HT1080 (cell line): Measurements from ENCODE around the gene F2. TPM values are rescaled to one million over a fixed set of nuclear protein-coding genes. Genes with fewer than 3 reads are reported as not detected.
"Not testable (repeated sequence)": the region's sequence is repeated elsewhere in the genome, so short reads cannot be mapped to it uniquely, and the experiment has no call there.

Experiments
- DNase-seq: peaks from one replicate; pipeline ENCODE4 v3.0.0-alpha.2; 2015; ENCODE audit warnings: low read depth
- total RNA-seq: library from RNA; depleted of rRNA; stranded (reverse); fragments of >200 nt; shearing (Covaris generic); gene quantifications from 2 replicates; pipeline ENCODE4 v1.2.3, GENCODE V29; 2014

Gene F2
- total RNA-seq, 1 experiment from 2014 or later = not detected

GRCh38 chr11:46717825-46718154, 1.2 kb upstream of the F2 start:
- not testable (repeated sequence) for DNase-seq

GRCh38 chr11:46718155-46719019, 626 bp upstream of the F2 start:
- DNase-seq = no peak

GRCh38 chr11:46719543-46720218, 668 bp downstream of the F2 start:
- no peak for DNase-seq

- no peak for DNase-seq
Observed at GRCh38 chr11:46721286-46721685, 2.3 kb downstream of the F2 start.

- DNase-seq = no peak
Observed at GRCh38 chr11:46722566-46723358, 3.7 kb downstream of the F2 start.

- no peak for DNase-seq
Observed at GRCh38 chr11:46723359-46723680, 4.3 kb downstream of the F2 start.

- no peak for DNase-seq
Observed at GRCh38 chr11:46724088-46724487, 5.1 kb downstream of the F2 start.

- DNase-seq = no peak
Observed at GRCh38 chr11:46725338-46726205, 6.6 kb downstream of the F2 start.

GRCh38 chr11:46726206-46726862, 7.3 kb downstream of the F2 start:
- DNase-seq = no peak

- DNase-seq = no peak
Observed at GRCh38 chr11:46727952-46728658, 9.1 kb downstream of the F2 start.

- no peak for DNase-seq
Observed at GRCh38 chr11:46728659-46729040, 9.6 kb downstream of the F2 start.

GRCh38 chr11:46729110-46730027, 10.4 kb downstream of the F2 start:
- DNase-seq = no peak

- no peak for DNase-seq
Observed at GRCh38 chr11:46731545-46731944, 12.5 kb downstream of the F2 start.

- no peak for DNase-seq
Observed at GRCh38 chr11:46733234-46733633, 14.2 kb downstream of the F2 start.

- no peak for DNase-seq
Observed at GRCh38 chr11:46736146-46736545, 17.1 kb downstream of the F2 start.

GRCh38 chr11:46736615-46737014, 17.6 kb downstream of the F2 start:
- no peak for DNase-seq

GRCh38 chr11:46737699-46738098, 18.7 kb downstream of the F2 start:
- no peak for DNase-seq

- DNase-seq = no peak
Observed at GRCh38 chr11:46738887-46739286, 19.9 kb downstream of the F2 start.
